Measurements from ENCODE around the gene CCDC33.
A peak's percentile ranks its signal among the peaks of the same experiment; 100 is the strongest.

Gene CCDC33

DNA sequence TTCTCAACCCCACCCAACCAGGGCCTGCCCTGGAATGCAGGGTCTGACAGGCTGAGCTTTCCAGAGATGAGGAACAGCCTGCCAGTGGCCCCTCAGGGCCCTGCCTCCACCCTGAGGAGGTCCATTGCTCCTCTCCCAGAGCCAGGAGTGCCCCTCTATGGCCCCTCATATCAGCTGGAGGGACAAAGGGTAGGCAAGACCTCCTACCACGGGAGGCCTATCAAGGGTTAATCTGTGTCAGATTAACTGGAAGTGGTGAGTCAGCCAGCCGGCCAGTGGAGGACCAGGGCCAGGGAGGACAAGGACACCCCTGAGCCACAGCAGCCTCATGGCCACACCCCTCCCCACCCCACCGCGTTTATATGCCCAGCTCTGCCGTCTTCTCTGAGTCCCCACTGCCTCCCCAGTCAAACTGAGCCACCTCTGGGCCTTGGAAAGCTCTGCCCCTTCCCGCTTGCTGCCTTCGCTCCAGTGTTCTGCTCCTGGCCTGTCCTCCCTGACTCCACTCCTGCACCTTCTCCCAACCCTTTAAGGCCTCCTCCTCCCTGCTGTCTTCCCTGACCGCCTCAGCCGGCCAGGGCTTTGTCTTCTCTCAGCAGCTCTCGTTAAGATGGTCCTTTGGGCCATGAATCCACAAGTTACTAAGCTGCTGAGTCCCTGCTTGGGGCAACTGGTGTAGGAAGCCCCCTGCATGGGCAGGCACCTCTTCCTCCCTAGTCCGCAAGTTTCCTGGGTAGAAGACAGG lies 6.5 kb downstream of the CCDC33 start:
- intact Hi-C loops (cut with DNase I; ENCODE audit: low total_unique reads), result no loop called here

DNA sequence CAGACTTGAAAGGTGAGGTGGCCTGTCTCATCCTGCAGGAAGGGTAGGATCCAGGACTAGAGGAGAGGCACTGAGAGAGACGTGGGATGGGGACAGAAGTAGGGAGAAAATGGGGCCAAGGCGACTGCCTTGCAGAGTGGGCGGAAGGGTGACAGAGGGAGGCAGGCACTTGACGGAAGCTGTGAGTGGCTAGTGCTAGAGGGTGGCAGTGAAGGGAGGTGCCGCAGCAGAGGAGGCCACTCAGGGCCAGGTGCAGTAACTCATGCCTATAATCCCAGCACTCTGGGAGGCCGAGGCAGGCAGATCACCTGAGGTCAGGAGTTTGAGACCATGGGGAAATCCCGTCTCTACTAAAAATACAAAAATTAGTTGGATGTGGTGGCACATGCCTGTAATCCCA lies 7.3 kb downstream of the CCDC33 start:
- Histone ChIP-seq H3K9me3 (no peaks in the 10 kb centered on the region), H3K4me1 (peaks cover 0 to 51% (median 38%) of the 10 kb centered on the region in 4 donors), H3K36me3 (no peaks in the 10 kb centered on the region), H3K4me3 (no peak overlapping the region), H3K27me3 (peaks cover 0 to 13% of the 10 kb centered on the region in 2 donors), H3K27ac (no peak overlapping the region)
- TF ChIP-seq, protein P1, sequence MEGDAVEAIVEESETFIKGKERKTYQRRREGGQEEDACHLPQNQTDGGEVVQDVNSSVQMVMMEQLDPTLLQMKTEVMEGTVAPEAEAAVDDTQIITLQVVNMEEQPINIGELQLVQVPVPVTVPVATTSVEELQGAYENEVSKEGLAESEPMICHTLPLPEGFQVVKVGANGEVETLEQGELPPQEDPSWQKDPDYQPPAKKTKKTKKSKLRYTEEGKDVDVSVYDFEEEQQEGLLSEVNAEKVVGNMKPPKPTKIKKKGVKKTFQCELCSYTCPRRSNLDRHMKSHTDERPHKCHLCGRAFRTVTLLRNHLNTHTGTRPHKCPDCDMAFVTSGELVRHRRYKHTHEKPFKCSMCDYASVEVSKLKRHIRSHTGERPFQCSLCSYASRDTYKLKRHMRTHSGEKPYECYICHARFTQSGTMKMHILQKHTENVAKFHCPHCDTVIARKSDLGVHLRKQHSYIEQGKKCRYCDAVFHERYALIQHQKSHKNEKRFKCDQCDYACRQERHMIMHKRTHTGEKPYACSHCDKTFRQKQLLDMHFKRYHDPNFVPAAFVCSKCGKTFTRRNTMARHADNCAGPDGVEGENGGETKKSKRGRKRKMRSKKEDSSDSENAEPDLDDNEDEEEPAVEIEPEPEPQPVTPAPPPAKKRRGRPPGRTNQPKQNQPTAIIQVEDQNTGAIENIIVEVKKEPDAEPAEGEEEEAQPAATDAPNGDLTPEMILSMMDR (IDR thresholded peaks at IDR 0.05), result no peak
- intact Hi-C loops (cut with DNase I; ENCODE audit: low total_unique reads), result no loop called here
- no peak for DNase-seq

More for the DNA sequence above, 6.5 kb downstream of the CCDC33 start:
- Histone ChIP-seq H3K4me1 (peaks cover 0 to 51% (median 38%) of the 10 kb centered on the region in 4 donors), H3K36me3 (no peaks in the 10 kb centered on the region), H3K27ac (no peak overlapping the region), H3K9me3 (no peaks in the 10 kb centered on the region), H3K27me3 (peaks cover 0 to 13% of the 10 kb centered on the region in 2 donors), H3K4me3 (no peak overlapping the region)
- no peak for DNase-seq
- TF ChIP-seq, protein P1 (IDR thresholded peaks at IDR 0.05), result no peak

DNA sequence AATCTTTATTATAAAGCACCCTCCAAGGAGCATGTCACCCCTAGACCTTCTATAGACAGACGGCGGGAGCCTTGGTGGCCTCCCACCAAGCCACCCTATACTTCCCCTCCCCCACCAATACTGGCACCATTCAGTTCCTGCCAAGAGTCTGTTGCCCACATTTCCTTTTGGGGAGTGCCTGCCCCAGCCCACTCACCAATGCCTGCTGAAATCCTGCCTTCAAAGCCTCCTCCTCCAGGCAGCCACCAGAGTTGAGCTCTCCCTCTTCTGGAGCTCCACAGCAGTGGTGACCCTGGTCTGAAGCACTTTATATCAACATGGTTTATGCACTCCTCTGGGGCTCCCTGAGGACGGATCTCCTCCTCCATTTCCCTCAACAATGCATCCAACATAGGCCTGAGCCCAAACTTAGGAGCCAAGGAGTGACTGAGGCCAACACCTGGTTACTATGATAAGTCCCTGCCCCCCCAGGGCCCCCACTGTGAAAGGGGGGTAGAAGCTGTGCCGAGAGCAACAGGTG lies 8.8 kb downstream of the CCDC33 start:
- Histone ChIP-seq H3K27ac (no peak overlapping the region), H3K36me3 (no peaks in the 10 kb centered on the region), H3K9me3 (no peaks in the 10 kb centered on the region), H3K27me3 (peaks cover 0 to 13% of the 10 kb centered on the region in 2 donors), H3K4me3 (no peak overlapping the region), H3K4me1 (peaks cover 0 to 44% (median 30%) of the 10 kb centered on the region in 4 donors)
- intact Hi-C loops (cut with DNase I; ENCODE audit: low total_unique reads), result no loop called here
- TF ChIP-seq, protein P1 (IDR thresholded peaks at IDR 0.05), result no peak
- DNase-seq, result no peak

DNA sequence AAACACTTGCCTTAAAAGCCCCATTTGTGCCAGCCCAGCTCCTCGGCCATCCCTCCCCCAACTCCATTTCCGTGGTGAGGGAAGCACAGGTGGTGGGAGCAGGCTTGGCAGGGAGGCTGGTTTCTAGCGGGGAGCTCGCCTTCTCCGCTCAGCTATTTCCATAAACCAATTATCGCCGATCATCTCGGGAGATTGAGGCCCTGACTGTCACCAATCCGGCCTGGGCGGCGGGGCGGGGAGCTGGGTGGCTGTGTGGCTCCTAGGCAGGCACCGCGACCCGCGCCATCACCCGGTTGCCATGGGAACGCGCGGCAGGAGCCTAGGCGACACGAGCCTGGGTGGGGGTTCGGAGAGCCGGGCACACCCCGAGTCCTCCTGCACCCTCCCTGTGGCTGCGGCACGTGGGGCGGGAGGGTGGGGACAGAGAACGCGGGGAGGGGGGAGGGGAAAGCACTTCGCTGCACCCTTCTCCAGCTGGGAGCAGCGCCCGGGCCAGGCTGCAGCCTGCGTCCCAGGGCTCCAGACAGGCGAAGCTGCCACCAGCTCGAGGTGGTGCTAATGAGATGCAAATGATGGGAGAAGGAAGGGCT lies 9.3 kb downstream of the CCDC33 start:
- no peaks in the 10 kb centered on the region for H3K9me3 ChIP-seq
- H3K27me3 ChIP-seq, result peaks cover 0 to 13% of the 10 kb centered on the region in 2 donors
- H3K36me3 ChIP-seq, result no peaks in the 10 kb centered on the region
- TF ChIP-seq, protein P1 (IDR thresholded peaks at IDR 0.05), result no peak
- H3K4me1 ChIP-seq, result peaks cover 0 to 44% (median 29%) of the 10 kb centered on the region in 4 donors
- DNase-seq, result no peak
- intact Hi-C loops (cut with DNase I; ENCODE audit: low total_unique reads), result no loop called here
- H3K4me3 ChIP-seq, result peak overlapping the region in 1 of 2 donors; percentile 9
- H3K27ac ChIP-seq, result no peak overlapping the region

DNA sequence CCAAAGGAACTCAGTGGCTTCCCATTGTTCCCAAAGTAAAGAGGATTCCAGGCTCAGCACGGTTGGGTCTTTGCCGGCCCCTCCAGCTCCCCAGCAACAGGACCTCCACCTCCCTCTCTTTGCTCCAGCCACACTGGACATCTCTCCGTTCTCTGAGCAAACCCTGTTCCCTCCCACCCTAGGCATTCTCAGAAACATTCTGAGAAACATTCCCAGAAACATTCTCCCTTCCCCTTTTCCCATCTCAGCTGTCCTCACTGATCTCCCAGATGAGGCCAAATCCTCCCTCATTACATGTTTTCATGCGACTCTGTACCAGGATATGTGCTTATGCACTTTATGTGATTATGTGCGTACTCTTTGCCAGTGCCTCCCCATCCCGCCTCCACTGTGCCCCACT lies 14.1 kb downstream of the CCDC33 start:
- Histone ChIP-seq H3K4me3 (no peak overlapping the region), H3K27me3 (peaks cover 0 to 6% of the 10 kb centered on the region in 2 donors), H3K36me3 (no peaks in the 10 kb centered on the region), H3K27ac (peak overlapping the region; percentile 8 to 42), H3K4me1 (peaks cover 0 to 35% (median 21%) of the 10 kb centered on the region in 4 donors), H3K9me3 (no peaks in the 10 kb centered on the region)
- DNase-seq, result no peak
- TF ChIP-seq, protein P1 (IDR thresholded peaks at IDR 0.05), result no peak
- intact Hi-C loops (cut with DNase I; ENCODE audit: low total_unique reads), result no loop called here

Data from tibial artery (tissue), 4 donors.